Stimulated activated naive B cell treated with anti-CD40 and anti-IgM and Interleukin-4, amounts not matched to agents 10 μg/mL and 1 μg/mL and 100 μg/mL, for 72 hours (primary cell): ENCODE results near the gene CSMD2.

Source experiments
- ATAC-seq, 2 donors: fragments of 150-1000 bp; cut with Tn5 transposase; replicated peaks; 2 replicates each; pipeline ENCODE4 v1.10.0; 2021; ENCODE audit warnings: moderate library complexity in 1 of 2
- DNase-seq: peaks from one replicate; pipeline ENCODE4 v3.0.0; 2021
- H3K27ac Mint-ChIP-seq: one replicate; pipeline ENCODE4 v1.8.0; 2022; ENCODE audit warnings: mild to moderate bottlenecking, mixed read lengths
- H3K27me3 Mint-ChIP-seq, 2 donors: one replicate each; pipeline ENCODE4 v1.8.0; 2022; ENCODE audit warnings: mixed read lengths in 2 of 2
- H3K36me3 Mint-ChIP-seq, 2 donors: one replicate each; pipeline ENCODE4 v1.8.0; 2022; ENCODE audit warnings: mixed read lengths in 2 of 2, mild to moderate bottlenecking in 1 of 2
- H3K4me1 Mint-ChIP-seq, 2 donors: one replicate each; pipeline ENCODE4 v1.8.0; 2022; ENCODE audit warnings: mixed read lengths in 2 of 2, mild to moderate bottlenecking in 1 of 2
- H3K4me3 Mint-ChIP-seq, 2 donors: one replicate each; pipeline ENCODE4 v1.8.0; 2022; ENCODE audit warnings: mild to moderate bottlenecking in 2 of 2, mixed read lengths in 2 of 2, moderate library complexity in 1 of 2
- H3K9me3 Mint-ChIP-seq, 2 donors: one replicate each; pipeline ENCODE4 v1.8.0; 2022; ENCODE audit warnings: mixed read lengths in 2 of 2, mild to moderate bottlenecking in 1 of 2

CSMD2 gene

DNA sequence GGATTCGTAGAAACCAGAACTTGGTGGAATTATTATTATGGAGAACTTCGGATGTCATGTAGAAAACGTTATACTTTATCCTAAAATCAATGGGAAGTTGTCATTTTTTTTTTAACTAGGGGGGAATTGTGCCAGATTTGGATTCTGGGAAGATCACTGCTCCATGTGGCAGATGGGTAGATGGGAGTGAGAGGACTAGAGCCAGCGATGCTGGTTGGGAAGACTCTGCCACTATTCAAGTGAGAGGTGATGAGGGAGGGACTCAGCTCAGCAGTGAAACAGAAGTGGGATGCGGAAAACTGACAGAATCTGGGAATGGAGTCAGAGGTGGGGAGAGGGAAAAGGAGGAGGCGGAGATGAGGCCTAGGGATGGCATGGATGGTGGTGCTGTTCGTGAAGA lies 382.3 kb downstream of the CSMD2 start:
- peaks cover 4 to 18% of the 10 kb centered on the region in 2 donors for H3K27me3 Mint-ChIP-seq
- H3K36me3 Mint-ChIP-seq = no peaks in the 10 kb centered on the region
- no peaks in the 10 kb centered on the region for H3K4me1 Mint-ChIP-seq
- H3K9me3 Mint-ChIP-seq = no peaks in the 10 kb centered on the region
- no peak overlapping the region for H3K27ac Mint-ChIP-seq
- ATAC-seq (no peak), DNase-seq (no peak)
- H3K4me3 Mint-ChIP-seq = no peak overlapping the region

DNA sequence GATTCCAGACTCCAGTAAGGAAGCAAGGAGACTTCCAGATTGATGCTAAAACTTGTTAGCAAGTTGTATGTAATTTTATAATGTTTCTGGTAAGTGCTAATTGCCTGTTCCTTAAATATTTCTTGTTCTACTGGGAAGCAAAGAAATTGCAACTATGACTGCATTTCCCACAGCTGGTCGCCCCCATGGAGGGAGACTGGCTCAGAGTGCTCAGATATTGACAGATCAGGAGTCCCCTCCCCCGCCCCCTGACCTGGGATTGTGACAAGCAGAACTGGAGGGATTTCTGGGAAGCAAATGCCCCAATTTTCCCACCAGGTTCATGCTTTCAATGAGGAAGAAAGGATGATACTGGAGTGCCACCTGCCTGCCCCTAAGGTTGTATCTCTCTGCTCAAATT lies 383.4 kb downstream of the CSMD2 start:
- H3K4me3 Mint-ChIP-seq = no peak overlapping the region
- H3K36me3 Mint-ChIP-seq = no peaks in the 10 kb centered on the region
- no peaks in the 10 kb centered on the region for H3K9me3 Mint-ChIP-seq
- no peak for DNase-seq
- H3K4me1 Mint-ChIP-seq = no peaks in the 10 kb centered on the region
- no peak overlapping the region for H3K27ac Mint-ChIP-seq
- no peak for ATAC-seq
- H3K27me3 Mint-ChIP-seq = peaks cover 4 to 18% of the 10 kb centered on the region in 2 donors

DNA sequence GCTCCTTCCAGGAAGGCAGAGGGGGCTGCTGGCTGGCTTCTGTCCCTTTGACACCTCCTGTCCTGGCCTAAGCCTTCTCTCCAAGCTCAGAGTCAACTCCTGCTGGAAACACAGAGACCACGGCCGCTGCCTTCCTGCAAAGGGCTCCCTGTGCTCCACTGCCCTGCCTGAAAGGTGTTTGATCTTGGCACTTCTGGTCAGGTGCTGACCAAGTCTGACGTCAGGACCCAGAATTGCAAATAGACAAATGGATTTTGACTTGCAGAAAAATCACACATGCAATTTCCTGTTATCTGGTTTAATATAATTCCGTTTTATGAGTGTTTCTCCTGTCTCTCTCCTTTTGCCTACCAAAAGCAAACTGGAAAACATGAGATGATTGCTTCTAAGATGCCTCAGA lies 387.7 kb downstream of the CSMD2 start:
- no peaks in the 10 kb centered on the region for H3K4me1 Mint-ChIP-seq
- H3K27ac Mint-ChIP-seq = no peak overlapping the region
- peaks cover 8 to 11% of the 10 kb centered on the region in 2 donors for H3K27me3 Mint-ChIP-seq
- H3K9me3 Mint-ChIP-seq = no peaks in the 10 kb centered on the region
- no peak overlapping the region for H3K4me3 Mint-ChIP-seq
- no peak for DNase-seq
- H3K36me3 Mint-ChIP-seq = no peaks in the 10 kb centered on the region
- ATAC-seq = no peak

DNA sequence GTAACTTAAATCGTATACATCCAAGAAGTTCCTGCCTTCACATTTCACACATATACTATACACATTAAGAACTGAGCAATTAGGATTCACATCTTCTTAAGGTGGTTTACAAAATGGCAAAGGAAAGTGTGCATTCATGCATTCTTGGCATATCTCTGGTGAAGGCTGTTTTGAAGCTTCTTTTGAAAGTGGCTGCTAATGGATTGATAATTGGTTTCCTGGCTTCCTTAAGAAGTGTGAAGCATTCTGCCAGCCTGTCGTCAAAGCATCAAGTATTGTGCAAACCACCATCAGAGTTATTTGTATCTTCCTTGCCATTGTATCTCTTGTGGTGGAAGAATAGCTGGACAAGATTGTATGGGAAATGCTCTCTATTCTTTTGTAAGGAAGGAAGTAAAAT lies 396.2 kb downstream of the CSMD2 start:
- H3K27ac Mint-ChIP-seq = no peak overlapping the region
- no peak for ATAC-seq
- no peaks in the 10 kb centered on the region for H3K36me3 Mint-ChIP-seq
- H3K4me1 Mint-ChIP-seq = no peaks in the 10 kb centered on the region
- H3K9me3 Mint-ChIP-seq = no peaks in the 10 kb centered on the region
- no peak for DNase-seq
- H3K4me3 Mint-ChIP-seq = no peak overlapping the region
- peaks cover 16 to 17% of the 10 kb centered on the region in 2 donors for H3K27me3 Mint-ChIP-seq

DNA sequence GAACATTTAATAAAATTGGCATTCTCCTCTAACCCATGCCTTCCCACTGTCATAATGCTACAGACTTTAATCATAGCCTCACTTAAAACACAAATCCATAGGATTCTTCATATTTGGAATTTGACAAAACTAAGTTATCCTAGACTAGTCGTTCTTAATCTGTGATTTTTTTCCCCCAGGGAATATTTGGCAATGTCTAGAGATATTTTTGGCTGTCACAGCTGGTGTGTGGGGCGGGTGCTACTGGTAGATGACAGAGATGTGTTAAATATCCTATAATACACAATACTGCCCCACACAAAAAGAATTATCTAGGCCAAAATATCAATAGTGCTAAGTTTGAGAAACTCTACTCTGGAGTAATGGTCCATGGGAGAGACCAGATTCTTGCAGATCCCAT lies 396.9 kb downstream of the CSMD2 start:
- H3K4me1 Mint-ChIP-seq = no peaks in the 10 kb centered on the region
- H3K36me3 Mint-ChIP-seq = no peaks in the 10 kb centered on the region
- H3K4me3 Mint-ChIP-seq = no peak overlapping the region
- peaks cover 12 to 13% of the 10 kb centered on the region in 2 donors for H3K27me3 Mint-ChIP-seq
- ATAC-seq = no peak
- DNase-seq = no peak
- H3K27ac Mint-ChIP-seq = no peak overlapping the region
- H3K9me3 Mint-ChIP-seq = no peaks in the 10 kb centered on the region

DNA sequence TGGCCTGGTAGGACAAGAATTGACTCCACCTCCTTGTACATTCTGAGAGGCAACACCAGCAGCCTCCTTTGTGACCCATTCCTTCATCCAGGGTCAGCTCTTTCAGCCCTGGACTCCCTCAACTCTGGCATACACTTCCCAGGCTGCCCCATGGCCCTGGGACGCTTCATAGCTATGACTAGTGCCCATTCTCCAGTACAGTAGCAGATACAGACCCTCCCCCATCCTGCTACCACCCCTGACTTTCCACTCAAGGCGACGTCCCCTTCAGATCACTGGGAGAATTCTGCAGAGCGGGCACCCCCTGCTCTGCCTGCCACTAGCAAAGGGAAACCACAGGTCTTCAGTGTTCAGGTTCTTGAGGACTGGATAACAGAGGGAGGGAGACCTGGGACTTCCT lies 400.9 kb downstream of the CSMD2 start:
- Mint-ChIP-seq H3K27ac (no peak overlapping the region), H3K36me3 (no peaks in the 10 kb centered on the region), H3K4me1 (no peaks in the 10 kb centered on the region), H3K4me3 (no peak overlapping the region), H3K27me3 (peaks cover 9 to 12% of the 10 kb centered on the region in 2 donors), H3K9me3 (no peaks in the 10 kb centered on the region)
- DNase-seq (no peak), ATAC-seq (no peak)

DNA sequence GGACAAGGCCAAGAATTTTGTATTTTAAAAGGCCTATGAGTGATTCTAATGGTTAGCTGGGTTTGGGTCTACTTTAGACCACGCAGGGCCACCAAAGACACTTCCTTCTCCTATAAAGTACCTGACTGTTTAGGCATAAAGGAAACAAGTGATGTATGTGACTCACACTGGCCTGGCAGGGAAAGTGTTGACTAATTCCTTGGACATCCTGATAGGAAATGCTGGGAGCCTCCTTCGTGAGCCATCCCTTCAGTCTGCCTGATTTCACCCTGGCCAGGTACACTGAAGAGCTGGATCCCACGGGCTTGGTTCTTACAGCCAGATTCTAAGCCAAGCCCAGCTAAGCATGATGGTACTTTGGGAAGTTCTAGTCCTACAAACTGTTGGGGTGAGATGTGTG lies 401.6 kb downstream of the CSMD2 start:
- ATAC-seq = no peak
- H3K4me3 Mint-ChIP-seq = no peak overlapping the region
- H3K27ac Mint-ChIP-seq = no peak overlapping the region
- DNase-seq = no peak
- H3K36me3 Mint-ChIP-seq = no peaks in the 10 kb centered on the region
- peaks cover 13 to 17% of the 10 kb centered on the region in 2 donors for H3K27me3 Mint-ChIP-seq
- peaks cover 0 to 3% of the 10 kb centered on the region in 2 donors for H3K9me3 Mint-ChIP-seq
- H3K4me1 Mint-ChIP-seq = no peaks in the 10 kb centered on the region

DNA sequence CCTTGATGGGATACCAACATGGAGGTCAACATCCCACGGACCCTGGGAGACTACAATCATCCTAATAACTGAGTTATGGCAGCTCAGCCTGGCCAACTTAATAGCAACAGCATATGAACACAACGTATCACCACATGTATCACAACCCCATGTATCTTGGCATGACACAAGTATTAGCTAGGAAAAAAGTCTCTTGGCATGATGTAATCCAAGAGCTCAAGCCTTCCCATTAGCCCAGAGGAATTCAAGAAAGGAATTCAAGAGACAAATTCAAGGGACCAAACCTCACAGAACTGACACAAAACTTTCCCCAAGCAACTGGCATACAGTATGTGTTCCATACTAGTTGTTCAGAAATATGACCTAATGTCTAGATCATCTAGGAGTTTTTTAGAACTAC lies 402.1 kb downstream of the CSMD2 start:
- H3K4me3 Mint-ChIP-seq = no peak overlapping the region
- DNase-seq = no peak
- no peak overlapping the region for H3K27ac Mint-ChIP-seq
- ATAC-seq = no peak
- no peaks in the 10 kb centered on the region for H3K4me1 Mint-ChIP-seq
- peaks cover 0 to 3% of the 10 kb centered on the region in 2 donors for H3K9me3 Mint-ChIP-seq
- H3K36me3 Mint-ChIP-seq = no peaks in the 10 kb centered on the region
- peaks cover 13 to 17% of the 10 kb centered on the region in 2 donors for H3K27me3 Mint-ChIP-seq

DNA sequence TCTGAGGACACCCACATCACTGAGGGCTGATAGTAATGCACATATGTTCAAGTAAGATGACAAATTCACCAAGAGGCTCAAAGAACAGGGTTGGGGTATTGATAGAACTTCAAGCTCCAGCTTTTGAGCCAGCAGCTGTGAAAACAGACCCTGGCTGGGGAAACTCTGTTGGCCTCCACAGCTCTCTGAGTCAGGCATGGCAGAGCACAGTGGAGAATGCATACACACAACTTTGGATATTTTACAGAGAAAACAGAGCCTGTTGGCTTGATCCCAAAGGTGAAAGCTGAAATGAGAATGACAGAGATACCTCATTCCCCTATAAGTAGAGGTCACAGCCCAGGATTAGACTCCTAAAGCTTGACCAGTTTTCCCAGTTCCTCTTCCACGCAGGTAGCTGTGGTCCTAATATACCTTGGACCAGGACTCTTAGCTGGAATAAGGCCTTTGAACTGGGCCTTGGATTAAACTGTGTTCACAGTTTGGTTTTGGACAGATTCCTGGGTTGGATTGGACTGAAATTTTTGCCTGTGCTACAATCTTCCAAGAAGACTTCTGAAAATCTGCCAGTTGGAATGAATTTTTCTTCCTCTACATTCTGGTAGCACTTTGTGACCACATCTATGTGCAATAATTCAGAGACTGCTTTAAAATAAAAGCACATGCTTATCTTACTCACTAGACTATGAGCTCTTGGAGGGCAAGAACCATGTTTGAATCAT lies 402.8 kb downstream of the CSMD2 start:
- Mint-ChIP-seq H3K27ac (no peak overlapping the region), H3K36me3 (no peaks in the 10 kb centered on the region), H3K9me3 (peaks cover 0 to 3% of the 10 kb centered on the region in 2 donors), H3K4me3 (no peak overlapping the region), H3K27me3 (peaks cover 13 to 17% of the 10 kb centered on the region in 2 donors), H3K4me1 (no peaks in the 10 kb centered on the region)
- ATAC-seq (no peak), DNase-seq (no peak)

DNA sequence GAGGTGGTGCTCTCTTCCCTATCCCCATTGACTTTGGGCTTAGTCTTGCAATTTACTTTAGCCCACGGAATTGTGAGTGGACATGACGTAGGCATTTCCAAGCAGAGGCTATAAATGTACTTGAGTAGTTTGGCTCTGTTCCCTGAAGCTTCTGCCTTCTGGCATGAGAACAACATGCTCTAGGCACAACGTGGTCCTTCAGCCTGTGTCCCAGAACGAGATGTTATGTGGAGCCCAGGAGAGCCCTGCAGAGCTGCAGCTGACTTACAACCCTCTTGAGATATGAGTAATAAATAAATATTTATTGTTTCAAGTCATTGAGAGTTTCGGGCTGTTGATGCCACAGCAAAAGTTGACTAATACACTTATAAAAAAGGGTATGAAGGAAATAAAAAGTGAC lies 406.3 kb downstream of the CSMD2 start:
- H3K27me3 Mint-ChIP-seq = peaks cover 4 to 8% of the 10 kb centered on the region in 2 donors
- H3K27ac Mint-ChIP-seq = no peak overlapping the region
- DNase-seq (no peak), ATAC-seq (no peak)
- no peaks in the 10 kb centered on the region for H3K36me3 Mint-ChIP-seq
- no peak overlapping the region for H3K4me3 Mint-ChIP-seq
- H3K4me1 Mint-ChIP-seq = no peaks in the 10 kb centered on the region
- peaks cover 0 to 6% of the 10 kb centered on the region in 2 donors for H3K9me3 Mint-ChIP-seq

DNA sequence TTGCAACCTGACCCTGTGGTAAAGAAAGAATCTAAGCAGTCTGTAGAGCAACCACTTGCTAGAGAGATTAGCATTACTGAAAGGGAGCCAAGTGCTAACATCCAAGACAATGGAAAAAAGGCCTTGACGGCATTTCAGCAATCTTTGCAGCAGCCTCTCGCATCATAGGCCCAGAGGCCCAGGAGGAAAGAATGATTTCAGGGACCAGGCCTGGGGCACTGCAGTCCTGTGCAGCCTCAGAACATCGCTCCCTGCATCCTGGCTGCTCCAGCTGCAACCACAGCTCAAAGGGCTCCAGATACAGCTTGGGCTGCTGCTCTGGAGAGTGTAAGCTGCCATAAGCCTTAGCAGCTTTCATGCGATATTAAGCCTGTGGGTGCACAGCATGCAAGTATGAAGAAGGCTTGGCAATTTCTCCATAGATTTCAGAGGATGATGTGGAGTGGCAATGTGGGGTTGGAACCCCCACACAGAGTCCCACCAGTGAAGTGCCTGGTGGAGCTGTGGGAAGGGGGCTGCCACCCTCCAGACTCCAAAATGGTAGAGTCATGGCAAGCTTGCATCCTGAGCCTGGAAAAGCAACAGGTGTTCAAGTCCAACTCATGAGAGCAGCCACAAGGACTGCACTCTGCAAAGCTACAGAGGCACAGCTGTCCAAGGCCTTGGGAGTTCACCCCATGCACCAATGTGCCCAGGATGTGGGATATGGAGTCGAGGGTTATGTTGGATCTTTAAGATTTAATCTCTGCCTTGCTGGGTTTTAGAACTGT lies 411.8 kb downstream of the CSMD2 start:
- no peak for ATAC-seq
- no peak overlapping the region for H3K4me3 Mint-ChIP-seq
- no peaks in the 10 kb centered on the region for H3K27me3 Mint-ChIP-seq
- peaks cover 9 to 10% of the 10 kb centered on the region in 2 donors for H3K9me3 Mint-ChIP-seq
- DNase-seq = no peak
- H3K4me1 Mint-ChIP-seq = no peaks in the 10 kb centered on the region
- no peak overlapping the region for H3K27ac Mint-ChIP-seq
- no peaks in the 10 kb centered on the region for H3K36me3 Mint-ChIP-seq

DNA sequence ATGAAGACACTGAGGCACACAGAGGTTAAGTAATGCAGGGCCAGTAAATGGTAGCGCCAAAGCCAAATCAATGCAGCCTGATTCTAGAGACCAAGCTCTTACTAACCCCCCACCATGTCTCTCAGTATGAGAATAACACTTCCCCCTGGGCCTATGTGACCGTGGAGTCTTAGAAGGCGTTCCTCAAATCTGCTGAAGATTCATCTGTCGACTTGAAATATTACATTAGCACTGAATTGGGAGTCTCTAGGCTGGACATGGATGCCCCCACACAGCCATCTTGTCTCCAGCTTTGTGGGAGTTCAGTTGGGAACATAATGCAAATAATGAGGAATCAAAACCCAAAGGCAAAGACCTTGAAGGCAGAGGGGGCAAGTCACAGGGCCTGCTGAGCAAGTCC lies 419.1 kb downstream of the CSMD2 start:
- H3K27me3 Mint-ChIP-seq = peaks cover 12 to 22% of the 10 kb centered on the region in 2 donors
- no peak overlapping the region for H3K27ac Mint-ChIP-seq
- H3K36me3 Mint-ChIP-seq = no peaks in the 10 kb centered on the region
- H3K4me3 Mint-ChIP-seq = no peak overlapping the region
- ATAC-seq (no peak), DNase-seq (no peak)
- no peaks in the 10 kb centered on the region for H3K9me3 Mint-ChIP-seq
- no peaks in the 10 kb centered on the region for H3K4me1 Mint-ChIP-seq

DNA sequence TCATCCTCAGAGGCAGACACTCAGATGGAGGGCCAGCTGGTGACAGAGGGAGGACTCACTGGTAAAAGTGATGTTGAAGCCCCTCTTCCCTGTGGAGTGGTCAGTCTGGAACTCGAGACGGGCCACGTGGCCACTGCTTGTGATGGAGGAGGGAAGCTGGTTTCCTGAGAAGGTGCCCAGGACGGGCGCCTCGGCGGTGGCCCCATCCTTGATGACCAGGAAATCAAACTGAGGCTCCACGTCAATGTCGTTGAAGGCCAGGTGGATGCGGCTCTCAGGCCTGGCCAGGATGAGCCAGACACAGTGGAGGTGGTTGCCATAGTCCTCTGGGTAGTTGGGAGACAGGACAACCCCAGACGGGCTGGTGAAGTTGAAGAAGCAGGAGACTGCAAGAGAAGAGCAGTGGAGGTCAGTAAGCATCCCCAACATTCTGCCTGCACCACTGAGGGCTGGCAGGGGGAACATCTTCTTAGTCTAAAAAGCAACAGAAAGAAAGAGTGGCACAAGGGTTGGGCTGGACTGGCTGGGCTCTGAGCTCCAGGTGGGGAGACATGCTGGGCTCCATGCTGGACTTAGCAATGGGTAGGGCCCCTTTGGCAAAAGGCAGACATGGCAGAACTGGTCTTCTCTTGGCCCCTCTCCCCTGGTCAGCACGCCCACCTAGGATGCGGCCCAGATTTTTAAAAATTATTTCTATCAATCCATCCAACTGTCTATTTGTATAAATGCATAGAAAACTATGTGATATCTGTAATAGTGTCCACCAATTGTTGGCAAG lies 421.6 kb downstream of the CSMD2 start:
- DNase-seq (no peak), ATAC-seq (no peak)
- no peaks in the 10 kb centered on the region for H3K36me3 Mint-ChIP-seq
- H3K4me1 Mint-ChIP-seq = no peaks in the 10 kb centered on the region
- no peaks in the 10 kb centered on the region for H3K9me3 Mint-ChIP-seq
- no peak overlapping the region for H3K27ac Mint-ChIP-seq
- peaks cover 12 to 22% of the 10 kb centered on the region in 2 donors for H3K27me3 Mint-ChIP-seq
- H3K4me3 Mint-ChIP-seq = no peak overlapping the region

DNA sequence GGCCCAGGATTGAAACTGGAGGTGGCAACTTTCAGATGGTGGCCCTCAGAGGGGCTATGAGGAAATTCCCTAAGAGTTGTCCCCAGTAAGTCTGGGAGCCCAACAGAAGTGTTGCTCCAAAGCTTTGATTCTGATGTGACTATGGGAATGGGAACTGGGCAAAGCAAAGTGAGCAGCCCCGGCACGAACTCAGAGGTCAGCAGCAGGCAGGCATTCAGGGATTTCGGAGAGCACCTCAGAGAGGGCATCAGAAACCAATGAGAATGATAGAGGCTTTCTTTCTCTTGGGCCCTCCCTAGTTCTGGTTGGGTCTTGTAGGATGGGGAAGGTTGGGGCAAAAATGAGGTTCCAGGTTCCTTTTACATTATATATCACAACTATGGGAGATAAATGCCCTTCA lies 422.4 kb downstream of the CSMD2 start:
- Mint-ChIP-seq H3K27me3 (peaks cover 12 to 22% of the 10 kb centered on the region in 2 donors), H3K4me1 (no peaks in the 10 kb centered on the region)

More for the DNA sequence above, 422.4 kb downstream of the CSMD2 start:
- DNase-seq = no peak
- H3K27ac Mint-ChIP-seq = no peak overlapping the region
- no peak for ATAC-seq
- H3K36me3 Mint-ChIP-seq = no peaks in the 10 kb centered on the region
- no peaks in the 10 kb centered on the region for H3K9me3 Mint-ChIP-seq
- no peak overlapping the region for H3K4me3 Mint-ChIP-seq
